Measurements from ENCODE around the gene BCL7B. TPM values are rescaled to one million over a fixed set of nuclear protein-coding genes. Genes with fewer than 3 reads are reported as not detected.

The BCL7B gene
- total and polyA plus RNA-seq, 10 of the 15 experiments (the other 5 are each of a cell fraction or from before 2014, with no cell fraction given): 10.9 to 61.8 (median 50.2) TPM

- no peak for TF ChIP-seq ESRRA (IDR thresholded peaks at IDR 0.05; ENCODE audit: low read length)
- no peak for TF ChIP-seq DPF2 (IDR thresholded peaks at IDR 0.05)
- no peak for TF ChIP-seq PAX5 (IDR thresholded peaks at IDR 0.05; ENCODE audit: borderline replicate concordance, low read depth, low read length)
Measured at GRCh38 chr7:73532224-73532623, 25.3 kb downstream of the BCL7B start (continued).

- ATAC-seq (no peak), FAIRE-seq (no peak), DNase-seq (ENCODE audit: low read depth, low spot score) (no peak)
- Histone ChIP-seq H3K27me3 (replicated peaks in 1 of 2; ENCODE audit: control insufficient read depth in 2 of 2, insufficient read depth in 2 of 2, low read length in 1 of 2) (no peaks in the 10 kb centered on the region), H4K20me1 (ENCODE audit: control insufficient read depth, insufficient read depth) (no peaks in the 10 kb centered on the region), H2AFZ (ENCODE audit: control insufficient read depth, low read depth, low read length) (no peak overlapping the region), H3K9ac (ENCODE audit: control insufficient read depth, insufficient read depth, low read length) (no peak overlapping the region), H3K9me3 (replicated peaks; ENCODE audit: control insufficient read depth, insufficient read depth, low read length) (no peaks in the 10 kb centered on the region), H3K36me3 (ENCODE audit: control insufficient read depth in 2 of 2, insufficient read depth in 2 of 2, low read length in 1 of 2) (peaks cover 0 to 5% of the 10 kb centered on the region in 2 experiments; a peak in 2 of 4 replicates), H3K4me2 (ENCODE audit: control insufficient read depth, insufficient read depth) (no peak overlapping the region), H3K4me3 (no peak overlapping the region), H3K79me2 (ENCODE audit: control insufficient read depth, insufficient read depth, low read length) (no peaks in the 10 kb centered on the region), H3K4me1 (ENCODE audit: control insufficient read depth, insufficient read depth, low read length) (peaks cover 11% of the 10 kb centered on the region), H3K27ac (ENCODE audit: control insufficient read depth, insufficient read depth) (no peak overlapping the region)
- TF ChIP-seq FOXK2 (IDR thresholded peaks at IDR 0.05) (no peak), SMAD1 (IDR thresholded peaks at IDR 0.05; ENCODE audit: low read depth, partially characterized antibody) (no peak), PAX5 (IDR thresholded peaks at IDR 0.05; ENCODE audit: borderline replicate concordance, low read depth, low read length) (no peak), KLF5 (IDR thresholded peaks at IDR 0.05; ENCODE audit: partially characterized antibody) (no peak), GATAD2B (conservative IDR thresholded peaks at IDR 0.05; ENCODE audit: low read depth) (no peak), RUNX3 (IDR thresholded peaks at IDR 0.05; ENCODE audit: low read length) (no peak), EGR1 (IDR thresholded peaks at IDR 0.05; ENCODE audit: borderline replicate concordance in 1 of 2, low read depth in 2 of 2, low read length in 2 of 2) (no peak), BCLAF1 (IDR thresholded peaks at IDR 0.05) (no peak), ZNF217 (IDR thresholded peaks at IDR 0.05) (no peak), MTA3 (IDR thresholded peaks at IDR 0.05; ENCODE audit: borderline replicate concordance, low read length) (no peak), RFX5 (IDR thresholded peaks at IDR 0.05; ENCODE audit: low read depth, low read length) (no peak), CUX1 (IDR thresholded peaks at IDR 0.05; ENCODE audit: insufficient replicate concordance, low read depth, low read length) (no peak), HDGF (IDR thresholded peaks at IDR 0.05) (no peak)
- RAD21 ChIA-PET (ENCODE audit: unreplicated experiment): no interaction called here
- SMC1A ChIA-PET (ENCODE audit: uncharacterized antibody, unreplicated experiment): no interaction called here
- in situ Hi-C loops (cut with MboI): no loop called here
- BruUV-seq (replicated peaks): no TSS peak
- 98% methylated on average over 3 of the region's 3 CpGs for WGBS (ENCODE audit: insufficient coverage, insufficient replicate concordance, low lambda C conversion rate, missing lambda C conversion rate)
- POLR2A ChIA-PET: no interaction called here
- CTCF ChIA-PET: no interaction called here
- intact Hi-C loops (cut with micrococcal nuclease; ENCODE audit: unreplicated experiment): no loop called here
Measured at GRCh38 chr7:73530800-73531199, 26.7 kb downstream of the BCL7B start.
